K562 (cell line): Measurements from ENCODE around the gene CEACAM8. TPM values are rescaled to one million over a fixed set of nuclear protein-coding genes. Genes with fewer than 3 reads are reported as not detected.

ENCODE experiments used
- ATAC-seq: fragments of 200-7000 bp; cut with Tn5 transposase; 3 replicates; pipeline ENCODE4 v1.9.1; 2020; ENCODE audit warnings: moderate library complexity
- BruUV-seq: library from RNA; stranded (reverse); fragments of 400-500 nt; replicated peaks from 2 replicates; lab custom pipeline; 2021; lab: Mats Ljungman, UMichigan
- CTCF ChIA-PET: fragments of 300-600 bp; formaldehyde crosslinking; extraction: SDS; loops from one replicate; lab custom pipeline; 2021; ENCODE audit warnings: low intra/inter-chr PET ratio; lab: Yijun Ruan, JAX
- POLR2A ChIA-PET: fragments of 300-600, 350-650 bp; sonication (Branson Sonifier 250); formaldehyde crosslinking; extraction: SDS; loops from one replicate; lab custom pipeline; 2021; ENCODE audit warnings: antibody characterized with exemption, inconsistent platforms; lab: Yijun Ruan, JAX
- DNase-seq, 4 experiments: peaks; one replicate each; pipeline versions ENCODE4 v3.0.0 to v3.0.0-alpha.2; 2011 to 2018; ENCODE audit warnings: low spot score in 3 of 4, mixed read lengths in 3 of 4; ENCODE audit errors: extremely low read depth in 1 of 4
- FAIRE-seq: peaks from 2 replicates; lab custom pipeline; 2011; peaks lifted over from hg19 to GRCh38; lab: Jason Lieb, UNC
- H2AFZ ChIP-seq: 2 replicates; pipeline ENCODE4 v1.6.0; 2011; ENCODE audit warnings: low read depth, low read length, control low read depth, inconsistent platforms
- H3K27ac ChIP-seq: fragments of 200-600 bp; 3 replicates; pipeline ENCODE4 v1.8.0; 2011; ENCODE audit warnings: low read depth, mild to moderate bottlenecking, control low read depth, inconsistent platforms, low read length, moderate library complexity, mixed read lengths; ENCODE audit errors: extremely low read depth
- H3K27me3 ChIP-seq, 2 experiments: fragments of 300-600 bp in 1 of 2; 2 replicates in 1 of 2; 3 replicates in 1 of 2; pipeline versions ENCODE4 v1.6.0 to v1.8.0; 2011; ENCODE audit warnings: inconsistent platforms in 2 of 2, low read length in 2 of 2, mild to moderate bottlenecking in 1 of 2, mixed read lengths in 1 of 2, moderate library complexity in 1 of 2; ENCODE audit not compliant: control insufficient read depth in 2 of 2, insufficient read depth in 2 of 2
- H3K36me3 ChIP-seq: fragments of 300-600 bp; 3 replicates; pipeline ENCODE4 v1.8.0; 2011; ENCODE audit warnings: mild to moderate bottlenecking, low read length, inconsistent platforms; ENCODE audit not compliant: control insufficient read depth, insufficient read depth
- H3K4me1 ChIP-seq, 2 experiments: fragments of 200-600 bp in 1 of 2; replicated peaks in 1 of 2; 2 replicates in 1 of 2; 3 replicates in 1 of 2; pipeline versions ENCODE4 v1.5.1 to v1.8.0; 2011; ENCODE audit warnings: inconsistent platforms in 2 of 2, low read length in 2 of 2, mild to moderate bottlenecking in 1 of 2, mixed read lengths in 1 of 2, moderate library complexity in 1 of 2; ENCODE audit not compliant: control insufficient read depth in 2 of 2, insufficient read depth in 2 of 2
- H3K4me2 ChIP-seq: 2 replicates; pipeline ENCODE4 v1.6.1; 2011; ENCODE audit warnings: low read length, control low read depth, inconsistent platforms, mixed read lengths; ENCODE audit not compliant: insufficient read depth
- H3K4me3 ChIP-seq: fragments of 200-600 bp; sonication (generic), shearing (Covaris generic); 2 replicates; pipeline ENCODE4 v1.5.1; 2016; ENCODE audit warnings: control low read depth, inconsistent platforms
- H3K79me2 ChIP-seq: fragments of 200-600 bp; 3 replicates; pipeline ENCODE4 v1.8.0; 2011; ENCODE audit warnings: low read length, inconsistent platforms; ENCODE audit not compliant: control insufficient read depth, insufficient read depth
- H3K9ac ChIP-seq, 2 experiments: 2 replicates each; pipeline versions ENCODE4 v1.6.0 to v1.6.1; 2011; ENCODE audit warnings: low read depth in 2 of 2, low read length in 2 of 2, control low read depth in 1 of 2, inconsistent platforms in 1 of 2, mild to moderate bottlenecking in 1 of 2, mixed read lengths in 1 of 2; ENCODE audit not compliant: insufficient read depth in 1 of 2
- H3K9me1 ChIP-seq: one replicate; pipeline ENCODE4 v1.6.0; 2011; ENCODE audit warnings: inconsistent platforms, mild to moderate bottlenecking, low read length, moderate library complexity; ENCODE audit not compliant: control insufficient read depth, insufficient read depth
- H3K9me3 ChIP-seq: replicated peaks from 2 replicates; pipeline ENCODE4 v1.5.1; 2011; ENCODE audit warnings: low read depth, low read length, inconsistent platforms; ENCODE audit not compliant: control insufficient read depth, insufficient read depth
- H4K20me1 ChIP-seq: replicated peaks from 2 replicates; pipeline ENCODE4 v1.6.1; 2011; ENCODE audit warnings: low read length, inconsistent platforms, mixed read lengths; ENCODE audit not compliant: control insufficient read depth, insufficient read depth
- CEBPZ ChIP-seq: fragments of 150-350 bp; IDR thresholded peaks from 2 replicates; pipeline ENCODE4 v1.6.1; 2014; ENCODE audit warnings: low read depth, mild to moderate bottlenecking, low read length, borderline replicate concordance
- CTCFL ChIP-seq: IDR thresholded peaks from 2 replicates; pipeline ENCODE4 v1.6.1; 2011; ENCODE audit warnings: borderline replicate concordance, low read depth, mild to moderate bottlenecking, moderate library complexity, low read length; ENCODE audit not compliant: insufficient read depth, poor library complexity, severe bottlenecking
- EHMT2 ChIP-seq: fragments of 450-650 bp; IDR thresholded peaks from 2 replicates; pipeline ENCODE4 v1.6.1; 2018; ENCODE audit warnings: antibody characterized with exemption
- POLR2AphosphoS5 ChIP-seq: IDR thresholded peaks from 2 replicates; pipeline ENCODE4 v1.6.1; 2011; ENCODE audit warnings: mild to moderate bottlenecking, low read depth, low read length, moderate library complexity; ENCODE audit not compliant: control insufficient read depth, insufficient read depth
- PRMT5 ChIP-seq: sonication (generic); formaldehyde crosslinking; IDR thresholded peaks from 2 replicates; pipeline ENCODE4 v1.5.0; 2020; ENCODE audit warnings: missing genetic modification reagents
- ZNF609 ChIP-seq: sonication (generic); formaldehyde crosslinking; IDR thresholded peaks from 2 replicates; pipeline ENCODE4 v1.8.1; 2023; ENCODE audit warnings: missing genetic modification reagents, mild to moderate bottlenecking, borderline replicate concordance
- WGBS: fragments of 100-300 bp; shearing (Covaris generic); methylation state at CpG from one replicate; pipeline ENCODE4 v1.1.6; 2016; ENCODE audit warnings: low coverage, mixed read lengths; ENCODE audit not compliant: insufficient coverage; ENCODE audit errors: missing lambda C conversion rate; 5-methylcytosine and 5-hydroxymethylcytosine counted together
- in situ Hi-C: fragments of 300-500 bp; cut with MboI; formaldehyde crosslinking; loops from 4 replicates; pipeline ENCODE4 v1.15.0; 2018; ENCODE audit warnings: inconsistent platforms, mixed read lengths
- intact Hi-C: fragments of 100-400 bp; cut with micrococcal nuclease; formaldehyde crosslinking; loops from 2 replicates; pipeline ENCODE4 v1.14.2; 2022
- polyA plus RNA-seq, 8 experiments: library from polyadenylated mRNA; depleted of rRNA in 4 of 8; stranded (reverse) in 5 of 8; unstranded in 3 of 8; fragments of >200 nt; fragmentation: Nextera tagmentation in 2 of 8; fragmentation: Illumina TruSeq in 1 of 8; extraction: Ambion mirVana in 2 of 8; extraction: Trizol in 1 of 8; gene quantifications; 2 replicates each; pipeline versions ENCODE4 v1.2.1 to v1.2.3, GENCODE V29; 2011 to 2014; ENCODE audit warnings: inconsistent platforms in 1 of 8, missing spikeins in 1 of 8
- total RNA-seq, 7 experiments: library from RNA; depleted of rRNA in 6 of 7; stranded (reverse); fragments of >200 nt in 6 of 7; fragmentation: Illumina TruSeq in 2 of 7; extraction: Trizol in 2 of 7; gene quantifications; 2 replicates each; pipeline versions ENCODE4 v1.2.1 to v1.2.3, GENCODE V29; 2011 to 2021; ENCODE audit warnings: low replicate concordance in 1 of 7

The CEACAM8 gene
- total and polyA plus RNA-seq, 9 of the 15 experiments (the other 6 are each of a cell fraction or from before 2014, with no cell fraction given) = not detected

- TF ChIP-seq POLR2AphosphoS5 (no peak), EHMT2 (peak; percentile 95), PRMT5 (CRISPR knock-in tag) (peak; percentile 83; the same call in 1 of the 2 replicates)
- TF ChIP-seq, all 486 proteins: peak for 6
Observed at GRCh38 chr19:42601811-42602443, 7.2 kb upstream of the CEACAM8 start (continued).

GRCh38 chr19:42596391-42597072 lies 1.8 kb upstream of the CEACAM8 start:
- Histone ChIP-seq H3K36me3 (no peaks in the 10 kb centered on the region), H3K27me3 (peaks cover 0 to 4% of the 10 kb centered on the region in 2 experiments; a peak in 1 of 5 replicates), H3K9me1 (no peaks in the 10 kb centered on the region), H3K4me3 (no peak overlapping the region), H3K27ac (no peak overlapping the region), H3K9ac (no peak overlapping the region), H4K20me1 (no peaks in the 10 kb centered on the region; the same call in 1 of the 2 replicates), H3K79me2 (no peaks in the 10 kb centered on the region), H3K4me1 (peaks cover 0 to 5% of the 10 kb centered on the region in 2 experiments; a peak in 1 of 5 replicates), H3K9me3 (no peaks in the 10 kb centered on the region), H3K4me2 (no peak overlapping the region), H2AFZ (no peak overlapping the region)
- POLR2A ChIA-PET = no interaction called here
- in situ Hi-C loops (loop anchor here (10.0 kb wide), 1 partner anchor 142 kb away; no protein-coding TSS in a partner anchor), intact Hi-C loops (loop anchor here (1.0 to 2.0 kb wide), 2 partner anchors 33 to 146 kb away; no protein-coding TSS in a partner anchor)
- BruUV-seq = no TSS peak
- CTCF ChIA-PET = interaction anchor here (0.5 to 1.4 kb wide), 3 partner anchors 16 to 146 kb away, joined by 3 to 6 read pairs (median 4); no protein-coding TSS in a partner anchor
- DNase-seq = peak; percentile 47 to 78 (median 68)
- peak; percentile 95 for ATAC-seq
- FAIRE-seq = peak; percentile 32
- 3% methylated on average over 16 of the region's 16 CpGs for WGBS
- TF ChIP-seq CTCFL (peak; percentile 42), CEBPZ (no peak), ZNF609 (CRISPR knock-in tag) (no peak)
